ENCODE measurements around the gene MUSK. TPM values are rescaled to one million over a fixed set of nuclear protein-coding genes. Genes with fewer than 3 reads are reported as not detected.
A peak's percentile ranks its signal among the peaks of the same experiment; 100 is the strongest.

The MUSK gene
- total RNA-seq, 1 experiment from 2014 or later, result not detected

DNA sequence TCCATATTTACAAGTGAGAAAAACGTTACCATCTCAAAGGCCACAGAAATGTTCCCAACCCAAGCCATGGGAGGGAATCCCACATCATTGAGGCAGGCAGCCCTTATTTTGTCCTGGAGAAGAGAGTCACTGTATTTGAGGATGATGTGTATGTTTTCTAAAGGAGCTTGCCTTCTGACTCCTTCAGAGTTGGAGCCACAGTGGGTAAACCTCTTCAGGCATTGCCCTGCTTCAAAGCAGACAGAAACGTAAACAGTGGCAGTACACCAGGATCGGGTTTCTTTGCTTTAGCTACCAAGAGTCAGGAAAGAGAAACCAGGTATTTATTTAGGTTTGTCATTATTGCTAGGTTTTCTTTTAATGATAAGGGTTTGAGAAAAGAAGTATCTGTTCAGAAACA is 45.7 kb downstream of the MUSK start (continued):
- no peak for TF ChIP-seq ZNF317 (CRISPR knock-in tag; IDR thresholded peaks at IDR 0.05; ENCODE audit: borderline replicate concordance, low read depth)
- TF ChIP-seq, protein P1, sequence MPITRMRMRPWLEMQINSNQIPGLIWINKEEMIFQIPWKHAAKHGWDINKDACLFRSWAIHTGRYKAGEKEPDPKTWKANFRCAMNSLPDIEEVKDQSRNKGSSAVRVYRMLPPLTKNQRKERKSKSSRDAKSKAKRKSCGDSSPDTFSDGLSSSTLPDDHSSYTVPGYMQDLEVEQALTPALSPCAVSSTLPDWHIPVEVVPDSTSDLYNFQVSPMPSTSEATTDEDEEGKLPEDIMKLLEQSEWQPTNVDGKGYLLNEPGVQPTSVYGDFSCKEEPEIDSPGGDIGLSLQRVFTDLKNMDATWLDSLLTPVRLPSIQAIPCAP (CRISPR knock-in tag; IDR thresholded peaks at IDR 0.05), result no peak

DNA sequence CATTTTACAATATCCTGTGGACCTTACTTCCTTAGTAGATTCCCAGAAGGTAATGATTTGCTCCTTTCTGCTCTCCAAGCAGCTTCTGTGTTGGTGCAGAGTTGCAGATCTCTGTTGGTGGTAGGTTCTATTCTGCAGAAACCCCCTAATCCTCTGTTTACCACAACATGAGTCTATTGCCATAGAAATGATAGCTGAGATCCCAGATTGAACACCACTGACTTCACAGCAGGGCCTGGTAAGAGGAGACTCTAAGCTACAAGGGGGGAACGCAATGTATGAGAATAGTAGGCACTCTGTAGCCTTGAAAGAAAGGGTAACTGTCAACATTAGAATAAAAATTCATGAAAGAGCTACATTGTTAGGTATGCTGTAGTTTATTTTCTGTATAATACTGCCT is 59.5 kb downstream of the MUSK start:
- Mint-ChIP-seq H3K4me3 (no peak overlapping the region), H3K9me3 (no peaks in the 10 kb centered on the region), H3K36me3 (no peaks in the 10 kb centered on the region), H3K27me3 (ENCODE audit: low read depth) (no peaks in the 10 kb centered on the region), H3K4me1 (peaks cover 16% of the 10 kb centered on the region), H3K27ac (peak overlapping the region; percentile 10; the same call in 1 of the 2 replicates)
- DNase-seq (ENCODE audit: low spot score) (no peak), ATAC-seq (peak; percentile 88)
- ChIA-PET CTCF (no interaction called here), POLR2A (no interaction called here)
- peak; percentile 34; the same call in 1 of the 2 replicates for TF ChIP-seq FOXK1 (CRISPR knock-in tag; IDR thresholded peaks at IDR 0.05)
- 0 out of 2 replicates have a peak, but pooled peaks have one; percentile 14 for TF ChIP-seq ZNF423 (CRISPR knock-in tag; IDR thresholded peaks at IDR 0.05)
- TF ChIP-seq, protein P2, sequence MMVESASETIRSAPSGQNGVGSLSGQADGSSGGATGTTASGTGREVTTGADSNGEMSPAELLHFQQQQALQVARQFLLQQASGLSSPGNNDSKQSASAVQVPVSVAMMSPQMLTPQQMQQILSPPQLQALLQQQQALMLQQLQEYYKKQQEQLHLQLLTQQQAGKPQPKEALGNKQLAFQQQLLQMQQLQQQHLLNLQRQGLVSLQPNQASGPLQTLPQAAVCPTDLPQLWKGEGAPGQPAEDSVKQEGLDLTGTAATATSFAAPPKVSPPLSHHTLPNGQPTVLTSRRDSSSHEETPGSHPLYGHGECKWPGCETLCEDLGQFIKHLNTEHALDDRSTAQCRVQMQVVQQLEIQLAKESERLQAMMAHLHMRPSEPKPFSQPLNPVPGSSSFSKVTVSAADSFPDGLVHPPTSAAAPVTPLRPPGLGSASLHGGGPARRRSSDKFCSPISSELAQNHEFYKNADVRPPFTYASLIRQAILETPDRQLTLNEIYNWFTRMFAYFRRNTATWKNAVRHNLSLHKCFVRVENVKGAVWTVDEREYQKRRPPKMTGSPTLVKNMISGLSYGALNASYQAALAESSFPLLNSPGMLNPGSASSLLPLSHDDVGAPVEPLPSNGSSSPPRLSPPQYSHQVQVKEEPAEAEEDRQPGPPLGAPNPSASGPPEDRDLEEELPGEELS (CRISPR knock-in tag; IDR thresholded peaks at IDR 0.05), result peak; percentile 69; the same call in 1 of the 2 replicates
- TF ChIP-seq ATF1 (CRISPR knock-in tag; IDR thresholded peaks at IDR 0.05), result no peak
- no peak for TF ChIP-seq NR3C1 (CRISPR knock-in tag; conservative IDR thresholded peaks at IDR 0.05; ENCODE audit: low read depth)
- TF ChIP-seq, protein P3, sequence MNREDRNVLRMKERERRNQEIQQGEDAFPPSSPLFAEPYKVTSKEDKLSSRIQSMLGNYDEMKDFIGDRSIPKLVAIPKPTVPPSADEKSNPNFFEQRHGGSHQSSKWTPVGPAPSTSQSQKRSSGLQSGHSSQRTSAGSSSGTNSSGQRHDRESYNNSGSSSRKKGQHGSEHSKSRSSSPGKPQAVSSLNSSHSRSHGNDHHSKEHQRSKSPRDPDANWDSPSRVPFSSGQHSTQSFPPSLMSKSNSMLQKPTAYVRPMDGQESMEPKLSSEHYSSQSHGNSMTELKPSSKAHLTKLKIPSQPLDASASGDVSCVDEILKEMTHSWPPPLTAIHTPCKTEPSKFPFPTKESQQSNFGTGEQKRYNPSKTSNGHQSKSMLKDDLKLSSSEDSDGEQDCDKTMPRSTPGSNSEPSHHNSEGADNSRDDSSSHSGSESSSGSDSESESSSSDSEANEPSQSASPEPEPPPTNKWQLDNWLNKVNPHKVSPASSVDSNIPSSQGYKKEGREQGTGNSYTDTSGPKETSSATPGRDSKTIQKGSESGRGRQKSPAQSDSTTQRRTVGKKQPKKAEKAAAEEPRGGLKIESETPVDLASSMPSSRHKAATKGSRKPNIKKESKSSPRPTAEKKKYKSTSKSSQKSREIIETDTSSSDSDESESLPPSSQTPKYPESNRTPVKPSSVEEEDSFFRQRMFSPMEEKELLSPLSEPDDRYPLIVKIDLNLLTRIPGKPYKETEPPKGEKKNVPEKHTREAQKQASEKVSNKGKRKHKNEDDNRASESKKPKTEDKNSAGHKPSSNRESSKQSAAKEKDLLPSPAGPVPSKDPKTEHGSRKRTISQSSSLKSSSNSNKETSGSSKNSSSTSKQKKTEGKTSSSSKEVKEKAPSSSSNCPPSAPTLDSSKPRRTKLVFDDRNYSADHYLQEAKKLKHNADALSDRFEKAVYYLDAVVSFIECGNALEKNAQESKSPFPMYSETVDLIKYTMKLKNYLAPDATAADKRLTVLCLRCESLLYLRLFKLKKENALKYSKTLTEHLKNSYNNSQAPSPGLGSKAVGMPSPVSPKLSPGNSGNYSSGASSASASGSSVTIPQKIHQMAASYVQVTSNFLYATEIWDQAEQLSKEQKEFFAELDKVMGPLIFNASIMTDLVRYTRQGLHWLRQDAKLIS (CRISPR knock-in tag; IDR thresholded peaks at IDR 0.05; ENCODE audit: borderline replicate concordance), result no peak
- TF ChIP-seq CREB1 (CRISPR knock-in tag; IDR thresholded peaks at IDR 0.05), result no peak
- TF ChIP-seq ZNF317 (CRISPR knock-in tag; IDR thresholded peaks at IDR 0.05; ENCODE audit: borderline replicate concordance, low read depth), result no peak

DNA sequence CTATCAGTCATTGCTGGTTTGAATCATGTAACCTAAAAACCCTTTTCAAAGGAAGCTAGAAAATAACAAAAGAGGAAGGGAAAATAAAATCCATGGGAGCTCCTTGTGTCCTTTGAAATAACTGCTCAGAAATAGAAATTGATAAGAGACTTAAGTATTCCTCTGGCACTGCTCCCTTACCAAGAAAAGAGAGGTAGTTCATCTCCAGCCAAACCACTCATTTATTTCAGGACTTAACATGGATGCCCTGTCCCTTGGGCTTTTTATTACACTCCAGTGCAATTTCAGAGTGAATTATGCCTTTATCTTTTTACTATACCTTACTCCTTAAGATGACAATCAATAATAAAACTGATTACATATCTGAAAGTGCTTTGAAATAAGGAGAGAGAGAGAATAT is 61.0 kb downstream of the MUSK start:
- ChIA-PET POLR2A (no interaction called here), CTCF (no interaction called here)
- H3K4me1 Mint-ChIP-seq, result peaks cover 26% of the 10 kb centered on the region
- no peaks in the 10 kb centered on the region for H3K27me3 Mint-ChIP-seq (ENCODE audit: low read depth)
- DNase-seq (ENCODE audit: low spot score) (no peak), ATAC-seq (no peak)
- TF ChIP-seq IRF2 (CRISPR knock-in tag; IDR thresholded peaks at IDR 0.05; ENCODE audit: borderline replicate concordance, low read depth), result no peak
- TF ChIP-seq TEAD4 (CRISPR knock-in tag; IDR thresholded peaks at IDR 0.05), result no peak
- TF ChIP-seq, protein P4, sequence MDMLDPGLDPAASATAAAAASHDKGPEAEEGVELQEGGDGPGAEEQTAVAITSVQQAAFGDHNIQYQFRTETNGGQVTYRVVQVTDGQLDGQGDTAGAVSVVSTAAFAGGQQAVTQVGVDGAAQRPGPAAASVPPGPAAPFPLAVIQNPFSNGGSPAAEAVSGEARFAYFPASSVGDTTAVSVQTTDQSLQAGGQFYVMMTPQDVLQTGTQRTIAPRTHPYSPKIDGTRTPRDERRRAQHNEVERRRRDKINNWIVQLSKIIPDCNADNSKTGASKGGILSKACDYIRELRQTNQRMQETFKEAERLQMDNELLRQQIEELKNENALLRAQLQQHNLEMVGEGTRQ (CRISPR knock-in tag; IDR thresholded peaks at IDR 0.05), result no peak
- TF ChIP-seq, protein P3 (CRISPR knock-in tag; IDR thresholded peaks at IDR 0.05; ENCODE audit: borderline replicate concordance), result no peak
- H3K27ac Mint-ChIP-seq, result no peak overlapping the region
- no peaks in the 10 kb centered on the region for H3K36me3 Mint-ChIP-seq
- no peaks in the 10 kb centered on the region for H3K9me3 Mint-ChIP-seq
- H3K4me3 Mint-ChIP-seq, result no peak overlapping the region
